Jurkat, Clone E6-1 (cell line): ENCODE measurements around the gene AGAP1.
A peak's percentile ranks its signal among the peaks of the same experiment; 100 is the strongest.
"Not testable (repeated sequence)": the region's sequence is repeated elsewhere in the genome, so short reads cannot be mapped to it uniquely, and the experiment has no call there.

ENCODE experiments used
- DNase-seq: peaks from one replicate; pipeline ENCODE4 v3.0.0-alpha.2; 2011; ENCODE audit warnings: low read depth, low spot score
- H3K4me3 ChIP-seq: 2 replicates; pipeline ENCODE4 v1.5.1; 2011; ENCODE audit warnings: mild to moderate bottlenecking, low read length, control low read depth, moderate library complexity

AGAP1 gene

DNA sequence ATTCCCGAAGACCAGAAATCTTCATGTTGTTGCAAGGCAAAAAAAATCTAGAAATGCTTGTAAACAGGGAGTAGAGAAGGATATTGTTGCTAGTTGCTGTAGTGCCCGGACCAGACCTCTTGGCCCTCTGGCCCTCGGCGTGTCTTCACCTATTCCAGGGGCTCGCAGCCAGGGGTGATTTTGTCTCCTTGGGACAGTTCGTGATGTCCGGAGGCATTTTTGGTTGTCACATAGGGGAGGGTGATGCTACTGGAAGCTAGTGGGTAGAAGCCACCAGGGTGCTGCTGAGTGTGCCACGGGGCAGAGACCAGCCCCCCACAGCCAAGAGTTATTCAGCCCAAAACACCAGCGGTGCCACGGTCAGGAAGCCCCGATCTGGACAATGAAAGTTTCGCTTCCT, 443.7 kb downstream of the AGAP1 start:
- DNase-seq: no peak
- no peak overlapping the region for H3K4me3 ChIP-seq

DNA sequence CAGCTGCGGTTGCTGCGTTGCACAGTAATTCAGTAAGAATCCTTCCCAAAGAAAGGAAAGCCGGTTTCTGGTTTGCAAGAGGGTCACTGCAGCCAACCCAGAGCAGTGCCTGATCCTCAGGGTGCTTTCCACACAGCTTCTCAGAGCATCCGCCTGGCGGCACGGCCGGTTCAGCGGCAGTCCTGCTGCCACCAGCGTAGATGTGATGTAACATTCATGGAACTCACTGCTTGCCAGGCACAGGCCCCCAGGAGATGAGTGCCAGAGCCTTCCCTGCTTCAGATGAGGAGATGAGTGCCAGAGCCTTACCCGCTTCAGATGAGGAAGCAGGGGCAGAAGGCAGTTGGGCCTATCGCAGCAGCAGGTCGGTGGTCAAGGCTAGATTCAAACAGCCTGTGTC, 444.1 kb downstream of the AGAP1 start:
- no peak overlapping the region for H3K4me3 ChIP-seq
- no peak for DNase-seq

DNA sequence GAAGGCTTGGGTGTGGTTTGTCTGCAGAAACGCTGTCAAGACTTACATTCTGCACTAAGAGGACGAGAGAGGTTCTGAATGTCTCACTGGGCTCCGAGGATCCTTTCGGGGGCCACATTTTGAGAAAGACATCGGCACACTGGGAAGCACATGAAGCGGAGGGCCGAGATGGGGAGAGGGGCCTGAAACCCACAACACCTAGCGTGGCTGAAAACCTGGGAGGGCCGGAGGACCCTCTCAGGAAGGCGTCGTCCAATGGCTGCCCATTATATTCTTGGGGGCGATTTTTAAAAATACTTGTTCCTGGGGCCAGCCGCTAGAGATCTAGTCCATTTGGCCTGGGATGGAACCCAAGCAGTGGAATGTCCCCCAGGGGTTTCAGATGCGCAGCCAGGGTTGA, 444.8 kb downstream of the AGAP1 start:
- no peak for DNase-seq
- no peak overlapping the region for H3K4me3 ChIP-seq

DNA sequence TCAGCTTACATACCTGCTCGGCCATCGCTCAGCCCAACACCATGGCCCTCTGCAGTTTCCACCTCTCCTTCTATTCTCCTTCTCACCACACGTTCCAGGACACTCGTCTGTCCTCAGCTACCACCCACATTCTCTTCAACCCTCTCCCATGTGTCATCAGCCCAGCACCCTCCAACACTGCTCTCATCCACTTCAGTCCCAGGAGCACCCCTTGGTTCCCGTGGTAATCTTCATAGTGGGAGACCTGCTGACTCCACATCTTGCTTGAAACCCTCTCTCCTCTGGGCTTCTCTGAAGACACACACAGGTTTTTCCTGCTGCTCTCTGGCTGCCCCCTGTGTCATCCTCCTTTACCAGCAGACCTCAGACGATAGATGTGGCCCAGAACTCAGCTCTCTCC, 445.6 kb downstream of the AGAP1 start:
- DNase-seq: no peak
- no peak overlapping the region for H3K4me3 ChIP-seq

DNA sequence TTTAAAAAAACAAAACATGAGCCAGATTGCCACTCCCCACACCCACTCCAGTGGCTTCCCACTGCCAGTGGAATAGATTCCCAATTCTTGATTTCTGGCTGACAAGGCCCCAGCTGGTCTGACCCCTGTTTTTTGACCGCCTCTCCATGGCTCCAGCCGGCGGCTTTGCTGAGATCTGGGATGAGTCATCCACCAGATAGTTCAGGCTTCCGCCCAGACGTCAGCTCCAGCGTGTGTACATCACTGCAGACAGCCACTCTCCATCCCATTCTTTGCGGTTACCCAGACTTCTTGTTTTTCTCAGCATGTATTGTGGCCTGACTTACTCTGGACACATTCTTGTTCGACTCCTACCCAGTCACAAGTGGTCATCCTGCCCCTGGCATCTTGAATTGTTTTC, 446.5 kb downstream of the AGAP1 start:
- no peak for DNase-seq
- H3K4me3 ChIP-seq: no peak overlapping the region

DNA sequence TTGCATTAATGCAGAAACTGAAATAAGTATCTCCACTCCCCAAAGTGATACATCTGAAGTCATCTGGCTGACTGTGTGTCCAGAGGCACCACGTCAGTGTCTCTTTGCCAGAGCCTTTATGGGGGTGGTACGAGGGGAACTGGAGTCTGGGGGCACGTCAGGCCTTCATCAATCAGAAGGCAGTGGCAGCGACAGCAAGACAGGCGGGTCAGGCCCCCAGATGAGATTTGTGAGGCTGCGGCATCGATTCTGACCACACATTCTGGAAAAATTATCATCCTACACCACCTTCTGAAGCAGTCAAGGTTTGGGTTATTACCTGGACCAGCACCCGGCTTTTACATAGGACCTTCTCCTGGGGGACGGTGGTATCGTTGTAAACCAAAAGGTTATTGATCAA, 450.7 kb downstream of the AGAP1 start:
- H3K4me3 ChIP-seq: no peak overlapping the region
- no peak for DNase-seq

DNA sequence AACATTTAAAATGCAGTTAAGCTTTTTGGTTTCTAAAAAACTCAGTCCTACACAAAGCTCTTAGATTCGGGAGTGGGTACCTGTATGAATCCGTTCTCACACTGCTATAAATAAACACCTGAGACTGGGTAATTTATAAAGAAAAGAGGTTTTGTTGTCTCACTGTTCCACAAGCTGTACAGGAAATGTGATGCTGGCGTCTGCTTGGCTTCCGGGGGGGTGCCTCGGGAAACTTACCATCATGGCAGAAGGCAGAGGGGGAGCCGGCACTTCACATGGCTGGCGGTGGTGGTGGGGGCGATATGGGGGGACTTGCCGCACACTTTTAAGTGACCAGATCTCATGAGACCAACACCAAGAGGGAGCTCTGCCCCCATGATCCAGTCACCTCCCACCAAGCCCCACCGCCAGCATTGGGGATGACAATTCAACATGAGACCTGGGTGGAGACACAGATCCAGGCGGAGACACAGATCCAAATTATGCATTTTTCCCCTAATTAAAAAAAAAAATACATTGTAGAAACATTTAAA, 451.8 kb downstream of the AGAP1 start:
- no peak overlapping the region for H3K4me3 ChIP-seq
- DNase-seq: no peak

DNA sequence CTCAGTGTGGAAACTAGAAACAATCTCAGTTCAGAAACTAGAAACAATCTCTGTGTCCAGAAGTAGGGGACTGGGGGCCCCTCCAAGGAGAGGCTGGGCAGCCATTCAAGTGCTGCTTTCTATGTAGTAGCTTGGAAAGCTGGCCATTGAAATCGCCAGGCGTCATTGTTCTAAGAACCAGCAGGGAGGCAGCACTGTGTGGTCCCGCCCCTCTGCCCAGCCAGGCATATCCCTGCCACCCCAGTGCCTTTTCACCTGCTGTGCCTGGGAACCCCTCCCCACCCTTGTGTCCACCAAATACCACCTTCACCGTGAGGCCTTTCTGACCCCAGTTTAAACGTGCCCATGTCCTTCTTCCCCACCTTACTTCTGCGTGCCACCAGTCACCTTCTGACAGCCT, 452.7 kb downstream of the AGAP1 start:
- no peak overlapping the region for H3K4me3 ChIP-seq
- no peak for DNase-seq

DNA sequence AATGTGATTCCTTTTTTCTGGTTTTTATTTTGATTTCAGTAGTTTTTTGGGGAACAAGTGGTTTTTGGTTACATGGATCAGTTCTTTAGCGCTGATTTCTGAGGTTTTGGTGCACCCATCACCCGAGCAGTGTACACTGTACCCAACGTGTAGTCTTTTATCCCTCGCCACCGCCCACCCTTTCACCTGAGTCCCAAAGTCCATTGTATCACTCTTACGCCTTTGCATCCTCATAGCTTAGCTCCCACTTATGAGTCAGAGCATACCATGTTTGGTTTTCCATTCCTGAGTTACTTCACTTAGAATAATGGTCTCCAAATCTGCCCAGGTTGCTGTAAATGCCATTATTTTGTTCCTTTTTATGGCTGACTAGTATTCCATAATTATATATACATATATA, 453.2 kb downstream of the AGAP1 start:
- H3K4me3 ChIP-seq, DNase-seq: not testable (repeated sequence)

DNA sequence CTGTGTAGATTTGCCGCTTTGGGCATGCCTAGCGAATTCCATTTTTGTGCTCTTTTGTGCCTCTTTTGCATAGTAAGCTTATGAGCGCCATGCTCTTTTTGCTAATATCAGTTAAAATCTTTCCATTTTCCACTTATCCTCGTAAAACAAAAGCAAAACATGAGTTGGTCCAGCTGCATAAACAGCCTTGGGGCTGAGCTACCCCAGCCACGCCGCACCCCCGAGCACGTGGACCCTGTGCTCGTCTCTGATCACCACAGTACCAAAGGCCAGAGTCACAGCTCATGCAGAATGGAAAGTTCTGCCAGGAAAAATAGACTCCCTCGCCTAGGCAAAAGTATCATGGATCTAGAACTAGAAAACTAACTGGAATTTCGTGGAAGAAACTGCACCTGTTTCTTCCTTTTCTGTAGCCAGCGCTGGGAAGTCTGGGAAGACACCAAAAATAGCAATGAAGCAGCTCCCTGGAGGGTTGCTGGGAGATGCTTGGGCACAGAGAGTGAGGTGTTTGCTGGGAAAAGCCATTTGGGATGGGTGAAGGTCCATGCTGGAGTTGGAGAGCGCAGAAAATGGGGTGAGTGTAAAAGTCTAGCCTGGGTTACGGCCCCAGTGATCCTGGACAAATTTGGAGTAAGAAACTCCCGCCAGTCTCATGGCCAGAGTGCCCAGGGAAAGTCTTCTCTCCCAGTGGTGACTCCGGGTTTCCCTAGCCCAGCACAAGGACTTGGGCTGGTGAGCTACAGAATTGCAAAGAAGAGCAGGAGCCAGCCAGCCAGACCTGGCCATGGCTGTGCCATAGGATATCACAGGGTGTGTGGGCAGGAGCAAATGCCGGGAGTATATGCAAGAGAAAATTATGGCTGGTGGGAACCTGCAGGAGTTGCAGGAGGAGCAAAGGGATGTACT, 456.0 kb downstream of the AGAP1 start:
- no peak for DNase-seq
- H3K4me3 ChIP-seq: no peak overlapping the region

DNA sequence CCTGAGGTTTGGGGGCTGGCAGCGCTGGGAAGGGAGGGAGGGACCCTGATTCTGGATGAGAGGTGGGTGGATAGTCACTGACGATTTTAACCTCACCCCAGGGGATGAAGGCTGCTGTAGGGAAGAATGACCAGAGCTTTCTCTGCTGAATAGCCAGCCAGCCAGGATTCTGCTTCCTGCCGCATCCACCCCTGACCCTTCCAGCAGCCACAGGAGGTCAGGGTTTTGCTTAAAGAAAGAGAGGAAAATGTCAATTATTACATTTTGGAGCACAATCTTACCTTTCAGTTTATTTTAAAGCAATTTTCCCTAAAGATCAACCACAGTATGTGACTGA, 456.6 kb downstream of the AGAP1 start:
- no peak overlapping the region for H3K4me3 ChIP-seq
- DNase-seq: no peak

DNA sequence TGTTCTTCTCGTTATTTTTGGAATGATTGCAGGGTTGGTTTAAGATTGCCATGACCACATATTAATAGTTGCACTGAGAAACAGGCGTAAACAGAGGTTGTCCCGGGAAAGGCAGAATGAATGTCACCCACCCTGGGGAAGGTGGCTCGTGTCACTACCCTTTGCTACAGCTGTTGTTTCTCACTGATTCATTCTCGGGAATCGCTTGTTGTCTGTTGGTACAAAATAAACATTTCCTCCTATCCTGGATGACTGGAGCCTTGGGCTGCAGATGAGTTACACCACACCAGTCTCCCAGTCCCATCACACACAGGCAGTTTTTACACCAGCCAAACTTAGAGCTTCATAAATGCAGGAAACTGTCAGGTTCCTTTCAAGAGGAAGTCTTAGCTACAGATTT, 457.6 kb downstream of the AGAP1 start:
- no peak for DNase-seq
- H3K4me3 ChIP-seq: no peak overlapping the region

DNA sequence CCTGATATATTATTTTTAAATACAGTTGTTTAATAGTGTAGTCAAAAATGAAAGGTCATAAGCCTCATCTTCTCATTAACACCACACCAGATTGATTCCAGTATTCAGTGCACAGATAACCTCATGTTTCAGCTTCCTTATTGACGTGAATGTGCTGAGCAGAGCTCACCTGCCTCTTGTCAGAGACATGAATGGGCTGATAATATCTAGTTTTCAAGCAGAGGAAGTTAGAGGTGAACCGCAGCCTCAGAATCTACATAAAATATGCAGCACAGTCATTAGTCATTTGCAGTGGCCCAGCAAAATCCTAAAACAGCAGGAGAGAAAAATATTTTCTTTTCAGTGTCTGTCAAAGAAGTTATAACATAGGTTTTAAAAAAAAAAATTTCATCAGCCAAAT, 458.1 kb downstream of the AGAP1 start:
- DNase-seq: peak; percentile 89

DNA sequence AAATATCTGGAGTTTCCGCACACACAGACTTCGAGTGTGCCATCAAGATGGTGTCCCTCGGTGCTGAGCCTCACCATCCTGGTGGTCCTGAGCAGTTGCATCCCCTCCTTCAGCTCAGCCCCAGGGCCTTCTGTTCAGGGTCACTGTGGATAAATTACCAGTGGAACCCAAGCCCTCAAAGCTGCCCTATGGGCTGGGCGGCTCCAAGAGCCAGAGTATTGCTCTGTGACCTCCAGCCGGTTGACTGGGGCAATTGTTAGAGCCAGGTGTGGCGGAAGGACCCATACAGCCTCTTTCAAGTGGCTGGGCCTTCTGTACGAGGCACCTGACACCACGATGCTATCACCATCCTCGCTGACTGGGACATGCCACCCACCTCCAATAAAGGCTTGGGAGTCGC, 458.9 kb downstream of the AGAP1 start:
- no peak overlapping the region for H3K4me3 ChIP-seq
- DNase-seq: no peak

More for the DNA sequence above, 458.1 kb downstream of the AGAP1 start:
- H3K4me3 ChIP-seq: no peak overlapping the region

DNA sequence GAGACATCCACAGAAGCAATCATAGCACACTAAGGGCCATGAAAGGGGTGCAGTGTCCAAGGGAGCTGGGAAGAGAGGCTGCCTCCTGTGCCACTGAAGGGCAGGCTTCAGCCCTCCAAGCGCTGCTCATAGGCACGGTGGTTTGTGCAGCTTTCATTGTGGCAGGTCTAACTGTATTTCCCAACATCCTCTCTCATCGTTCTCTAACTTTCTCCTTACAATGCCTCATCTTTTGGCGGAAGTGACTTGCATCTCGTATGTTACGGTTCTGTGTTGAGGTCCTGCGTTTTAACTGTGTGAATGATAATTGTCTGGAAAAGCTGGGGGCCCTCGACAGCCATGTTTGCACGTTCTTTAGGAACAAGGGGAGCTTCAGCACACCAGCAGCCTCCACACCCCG, 460.4 kb downstream of the AGAP1 start:
- no peak overlapping the region for H3K4me3 ChIP-seq
- DNase-seq: no peak

DNA sequence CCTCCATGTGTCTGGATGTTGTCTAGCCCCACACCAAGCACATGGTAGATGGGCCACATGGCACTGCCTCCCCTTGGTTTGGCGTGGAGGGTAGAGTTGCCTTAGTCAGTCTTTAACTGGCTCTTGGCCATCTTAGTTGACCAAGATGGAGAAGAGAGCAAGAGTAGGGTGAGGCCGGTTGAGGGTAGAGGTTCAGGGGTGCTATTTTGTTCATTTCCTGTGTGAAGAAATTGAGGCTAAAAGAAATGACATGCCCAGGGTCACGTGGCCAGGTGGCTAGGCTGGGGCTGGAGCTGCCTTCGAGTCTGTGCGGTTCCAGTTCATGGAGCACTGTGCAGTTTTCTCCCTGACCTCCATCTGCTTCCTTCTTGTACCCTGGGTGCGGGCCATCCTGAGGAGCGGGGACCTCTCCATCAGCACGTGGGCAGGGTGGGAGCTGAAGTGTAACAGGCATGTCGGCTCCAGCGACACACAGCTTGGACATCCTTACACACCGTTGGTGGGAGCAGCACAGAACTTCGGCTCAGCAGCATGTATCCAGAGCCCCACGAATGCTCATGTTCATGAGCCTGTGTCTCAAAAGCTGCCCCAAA, 461.1 kb downstream of the AGAP1 start:
- DNase-seq: no peak
- H3K4me3 ChIP-seq: no peak overlapping the region

DNA sequence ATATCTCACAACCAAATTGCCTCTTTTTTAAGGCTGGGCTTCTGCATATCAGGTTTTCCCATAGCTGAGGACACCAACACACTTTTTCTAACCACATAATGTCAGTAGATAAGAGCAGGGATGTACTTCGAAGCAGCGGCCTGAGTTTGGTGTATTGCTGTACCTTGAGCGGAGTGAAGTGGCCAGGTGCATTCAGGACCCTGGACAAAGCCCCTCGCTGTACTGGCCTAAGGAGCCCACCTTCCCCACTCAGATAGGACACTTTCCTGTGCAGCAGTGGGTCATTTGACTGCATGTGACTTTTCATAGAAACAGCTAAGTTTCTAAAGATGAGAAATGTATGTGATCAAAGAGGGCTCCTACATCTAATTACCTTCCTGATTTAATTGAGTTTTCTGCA, 461.8 kb downstream of the AGAP1 start:
- H3K4me3 ChIP-seq: no peak overlapping the region
- DNase-seq: no peak

DNA sequence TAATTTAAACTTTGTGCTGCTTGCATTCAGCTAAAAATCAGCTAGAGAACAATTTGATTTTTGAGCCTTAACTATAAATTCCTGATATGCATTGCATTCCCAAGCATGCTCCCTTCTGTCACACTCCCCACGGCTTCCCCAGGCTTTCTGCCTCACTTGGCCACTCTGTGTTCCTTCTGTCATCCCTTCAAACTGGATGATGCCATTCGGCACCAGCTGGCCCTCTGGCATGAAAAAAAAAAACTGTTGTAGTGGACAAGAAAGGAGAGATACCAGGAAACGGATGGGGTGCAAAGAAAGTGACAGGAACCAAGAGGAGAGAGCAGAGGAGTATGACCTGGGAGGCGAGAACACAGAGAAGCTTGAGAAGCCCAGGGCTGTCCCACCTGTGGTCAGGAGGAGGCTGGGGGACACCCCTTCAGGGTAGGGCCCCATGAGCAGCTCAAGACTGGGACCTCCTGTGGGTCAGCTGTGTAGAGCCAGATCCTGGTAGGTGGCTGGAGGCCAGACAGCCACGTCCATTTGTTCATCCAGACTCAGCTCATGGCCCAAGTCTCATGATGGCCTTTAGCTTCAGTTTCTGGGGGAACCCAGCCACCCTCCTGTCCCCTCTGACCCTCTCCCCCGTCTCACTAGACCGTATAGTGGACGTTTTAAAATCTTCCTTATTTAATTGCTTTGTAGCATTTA, 462.6 kb downstream of the AGAP1 start:
- DNase-seq: no peak
- H3K4me3 ChIP-seq: no peak overlapping the region

DNA sequence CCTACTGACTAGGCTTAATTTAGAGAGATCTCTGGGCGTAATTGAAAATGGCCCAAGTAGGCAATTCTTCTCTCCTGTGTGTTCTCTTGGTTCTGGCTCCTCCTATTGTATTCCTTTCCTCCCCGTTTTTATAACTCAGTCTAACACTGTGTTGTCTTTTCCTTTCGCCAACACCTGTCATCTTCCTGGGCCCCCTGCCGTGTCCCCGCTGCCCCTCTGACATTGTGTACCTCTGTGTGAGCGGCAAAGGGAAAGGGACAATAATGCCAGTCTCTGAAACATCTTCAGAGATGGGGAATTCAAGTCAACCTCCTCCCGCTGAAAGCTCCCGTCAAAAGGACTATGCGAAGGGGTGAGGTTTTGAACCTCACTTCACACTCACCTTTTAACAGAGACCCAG, 463.4 kb downstream of the AGAP1 start:
- H3K4me3 ChIP-seq: no peak overlapping the region
- no peak for DNase-seq

DNA sequence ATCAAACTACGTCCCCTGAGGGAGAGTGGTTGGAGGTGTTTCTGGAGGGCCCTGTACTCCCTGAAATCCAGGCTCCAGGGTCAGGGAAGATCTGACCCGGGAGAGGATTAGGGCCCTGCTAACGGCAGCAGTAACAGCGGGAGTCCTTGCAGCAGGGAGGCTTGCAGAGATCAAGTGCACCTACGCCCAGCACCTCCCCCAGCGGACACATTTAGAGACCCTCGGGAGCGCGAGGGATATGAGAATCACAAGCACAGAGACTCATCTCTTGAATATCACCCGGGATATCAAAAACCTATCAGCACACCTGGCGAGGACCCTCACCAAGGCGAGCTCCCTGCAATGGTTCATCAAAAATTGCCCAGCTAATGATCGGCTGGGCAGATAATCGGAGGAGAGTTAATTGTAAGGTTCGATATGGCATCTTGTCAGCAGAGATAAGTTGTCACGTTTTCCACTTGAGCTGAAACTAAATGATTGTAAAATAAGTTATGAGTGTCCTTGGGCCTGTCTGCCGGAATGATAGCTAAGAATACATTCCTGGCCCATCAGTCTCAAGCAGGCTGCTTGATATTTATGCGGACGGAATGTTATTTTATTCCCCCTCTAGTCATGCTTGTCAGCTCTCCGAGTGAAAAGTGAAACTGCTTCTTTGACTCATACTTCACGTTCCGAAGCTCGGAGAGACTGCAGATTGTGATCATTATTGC, 464.5 kb downstream of the AGAP1 start:
- no peak for DNase-seq
- no peak overlapping the region for H3K4me3 ChIP-seq
